NCI-H82 treated with DMSO at 0.1 percent for 48 hours (cell line): ENCODE measurements around the gene DPH1.

Source experiments
- DNase-seq: peaks from one replicate; lab custom pipeline; 2025; ENCODE audit not compliant: unreplicated experiment; lab: John Stamatoyannopoulos, UW

DPH1 gene

GRCh38 chr17:2049333-2050299, 19.7 kb downstream of the DPH1 start:
- peak; percentile 44 for DNase-seq

GRCh38 chr17:2050300-2051060, 20.5 kb downstream of the DPH1 start:
- DNase-seq, result no peak

- no peak for DNase-seq
Measured at GRCh38 chr17:2051061-2051932, 21.3 kb downstream of the DPH1 start.

- no peak for DNase-seq
Measured at GRCh38 chr17:2051933-2052559, 22.1 kb downstream of the DPH1 start.

- DNase-seq, result no peak
Measured at GRCh38 chr17:2053380-2054261, 23.7 kb downstream of the DPH1 start.

- no peak for DNase-seq
Measured at GRCh38 chr17:2054262-2054511, 24.2 kb downstream of the DPH1 start.

GRCh38 chr17:2054512-2055291, 24.7 kb downstream of the DPH1 start, which contains the start of gene HIC1:
Gene HIC1, plus strand, starts transcription at chr17:2055103. Its CDS starts 1,588 bp downstream, at chr17:2056691.
- peak; percentile 30 for DNase-seq

- no peak for DNase-seq
Measured at GRCh38 chr17:2055292-2056205, 25.6 kb downstream of the DPH1 start.

GRCh38 chr17:2056206-2057174, 26.5 kb downstream of the DPH1 start:
- no peak for DNase-seq

GRCh38 chr17:2057175-2057759, 27.3 kb downstream of the DPH1 start:
- DNase-seq, result no peak

GRCh38 chr17:2057760-2058585, 28.0 kb downstream of the DPH1 start:
- no peak for DNase-seq

- no peak for DNase-seq
Measured at GRCh38 chr17:2058586-2059546, 28.9 kb downstream of the DPH1 start.

GRCh38 chr17:2059547-2060384, 29.8 kb downstream of the DPH1 start:
- no peak for DNase-seq

- DNase-seq, result no peak
Measured at GRCh38 chr17:2060385-2060658, 30.4 kb downstream of the DPH1 start.
